ENCODE data around the gene SYT10.

Gene SYT10

GRCh38 chr12:33455096-33455495 is 15.5 kb upstream of the SYT10 start:
- H3K4me3 ChIP-seq (ENCODE audit: low read depth, low read length): no peak overlapping the region
- in situ Hi-C loops (cut with HindIII; ENCODE audit: low sequenced_read_pairs): no loop called here
- DNase-seq (ENCODE audit: low read depth): no peak
- TF ChIP-seq, protein P1, sequence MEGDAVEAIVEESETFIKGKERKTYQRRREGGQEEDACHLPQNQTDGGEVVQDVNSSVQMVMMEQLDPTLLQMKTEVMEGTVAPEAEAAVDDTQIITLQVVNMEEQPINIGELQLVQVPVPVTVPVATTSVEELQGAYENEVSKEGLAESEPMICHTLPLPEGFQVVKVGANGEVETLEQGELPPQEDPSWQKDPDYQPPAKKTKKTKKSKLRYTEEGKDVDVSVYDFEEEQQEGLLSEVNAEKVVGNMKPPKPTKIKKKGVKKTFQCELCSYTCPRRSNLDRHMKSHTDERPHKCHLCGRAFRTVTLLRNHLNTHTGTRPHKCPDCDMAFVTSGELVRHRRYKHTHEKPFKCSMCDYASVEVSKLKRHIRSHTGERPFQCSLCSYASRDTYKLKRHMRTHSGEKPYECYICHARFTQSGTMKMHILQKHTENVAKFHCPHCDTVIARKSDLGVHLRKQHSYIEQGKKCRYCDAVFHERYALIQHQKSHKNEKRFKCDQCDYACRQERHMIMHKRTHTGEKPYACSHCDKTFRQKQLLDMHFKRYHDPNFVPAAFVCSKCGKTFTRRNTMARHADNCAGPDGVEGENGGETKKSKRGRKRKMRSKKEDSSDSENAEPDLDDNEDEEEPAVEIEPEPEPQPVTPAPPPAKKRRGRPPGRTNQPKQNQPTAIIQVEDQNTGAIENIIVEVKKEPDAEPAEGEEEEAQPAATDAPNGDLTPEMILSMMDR (IDR thresholded peaks at IDR 0.05; ENCODE audit: low read depth, low read length, missing control alignments): no peak

DNA sequence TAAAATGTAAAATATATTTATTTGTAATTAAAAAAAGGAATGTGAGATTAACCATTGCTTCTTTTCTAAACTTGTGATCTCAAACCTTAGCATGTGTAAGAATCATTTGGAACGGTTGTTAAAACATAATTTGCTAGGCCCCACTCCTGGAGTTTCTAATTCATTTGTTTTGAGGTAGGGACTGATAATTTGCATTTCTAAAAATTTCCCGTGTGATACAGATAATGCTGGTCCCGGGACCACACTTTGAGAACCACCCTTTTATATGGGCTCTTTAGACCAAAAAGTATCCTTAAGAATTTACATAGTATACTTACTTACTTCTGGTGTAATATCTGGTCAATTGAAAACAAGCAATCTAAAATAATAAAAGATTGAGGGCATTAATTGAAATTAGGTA is 10.9 kb upstream of the SYT10 start:
- TF ChIP-seq, protein P1 (IDR thresholded peaks at IDR 0.05; ENCODE audit: low read depth, low read length, missing control alignments): no peak
- no peak overlapping the region for H3K4me3 ChIP-seq (ENCODE audit: low read depth, low read length)
- in situ Hi-C loops (cut with HindIII; ENCODE audit: low sequenced_read_pairs): no loop called here
- DNase-seq (ENCODE audit: low read depth): no peak

DNA sequence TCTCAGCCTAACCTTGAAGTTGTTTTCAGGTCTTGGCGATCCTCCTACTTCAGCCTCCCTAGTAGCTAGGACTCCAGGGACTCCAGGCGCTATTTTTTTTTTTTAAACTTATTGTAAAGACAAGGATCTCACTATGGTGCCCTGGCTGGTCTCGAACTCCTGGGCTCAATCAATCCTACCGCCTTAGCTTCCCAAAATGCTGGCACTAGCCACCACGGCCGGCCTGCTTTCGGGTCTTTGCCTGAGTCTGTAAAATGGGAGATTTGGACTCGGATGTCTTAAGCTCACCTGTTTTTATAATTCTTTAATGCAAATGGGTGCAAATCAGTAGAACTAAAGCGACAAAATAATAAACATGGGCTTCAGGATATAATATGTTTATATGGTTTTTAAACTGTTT is 858 bp upstream of the SYT10 start:
- H3K4me3 ChIP-seq (ENCODE audit: low read depth, low read length): no peak overlapping the region
- in situ Hi-C loops (cut with HindIII; ENCODE audit: low sequenced_read_pairs): no loop called here
- TF ChIP-seq, protein P1 (IDR thresholded peaks at IDR 0.05; ENCODE audit: low read depth, low read length, missing control alignments): no peak
- no peak for DNase-seq (ENCODE audit: low read depth)

DNA sequence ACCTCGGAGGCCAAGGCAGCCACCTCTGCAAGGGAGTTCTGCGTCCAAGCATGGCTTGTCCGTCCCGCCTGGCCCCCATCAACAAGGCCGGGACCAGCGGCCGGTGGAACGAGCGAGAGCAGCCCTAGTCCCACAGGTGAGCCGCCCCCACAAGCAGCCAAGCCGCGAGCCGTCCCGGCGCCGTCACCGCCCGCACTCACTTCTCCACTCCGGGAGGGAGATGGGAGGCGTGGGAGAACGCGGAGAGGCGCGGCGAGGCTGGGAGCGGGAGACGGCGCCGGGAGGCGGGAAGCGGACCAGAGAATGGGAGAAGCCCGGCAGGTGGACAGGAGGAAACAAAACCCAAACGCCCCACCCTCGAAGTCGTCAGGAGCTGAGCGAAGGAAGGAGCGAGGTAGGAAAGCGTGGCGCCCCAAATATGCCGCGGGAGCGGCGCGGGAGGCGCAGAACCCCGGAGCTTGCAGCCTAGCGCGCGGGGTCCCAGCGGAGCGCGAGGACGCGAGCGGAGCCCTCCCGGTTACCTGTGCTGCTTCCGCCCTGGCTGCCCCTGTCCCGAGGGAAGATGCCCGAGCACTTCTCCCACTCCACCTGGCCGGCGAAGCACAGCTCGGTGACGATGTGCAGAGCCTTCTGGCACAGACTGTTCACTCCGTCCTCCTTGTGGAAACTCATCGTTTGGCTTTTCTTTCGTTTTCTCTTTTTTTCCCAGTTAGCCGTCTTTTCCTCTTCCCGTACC is 600 bp downstream of the SYT10 start:
- no peak for DNase-seq (ENCODE audit: low read depth)
- TF ChIP-seq, protein P1 (IDR thresholded peaks at IDR 0.05; ENCODE audit: low read depth, low read length, missing control alignments): no peak
- in situ Hi-C loops (cut with HindIII; ENCODE audit: low sequenced_read_pairs): no loop called here
- peak overlapping the region; percentile 47 for H3K4me3 ChIP-seq (ENCODE audit: low read depth, low read length)

DNA sequence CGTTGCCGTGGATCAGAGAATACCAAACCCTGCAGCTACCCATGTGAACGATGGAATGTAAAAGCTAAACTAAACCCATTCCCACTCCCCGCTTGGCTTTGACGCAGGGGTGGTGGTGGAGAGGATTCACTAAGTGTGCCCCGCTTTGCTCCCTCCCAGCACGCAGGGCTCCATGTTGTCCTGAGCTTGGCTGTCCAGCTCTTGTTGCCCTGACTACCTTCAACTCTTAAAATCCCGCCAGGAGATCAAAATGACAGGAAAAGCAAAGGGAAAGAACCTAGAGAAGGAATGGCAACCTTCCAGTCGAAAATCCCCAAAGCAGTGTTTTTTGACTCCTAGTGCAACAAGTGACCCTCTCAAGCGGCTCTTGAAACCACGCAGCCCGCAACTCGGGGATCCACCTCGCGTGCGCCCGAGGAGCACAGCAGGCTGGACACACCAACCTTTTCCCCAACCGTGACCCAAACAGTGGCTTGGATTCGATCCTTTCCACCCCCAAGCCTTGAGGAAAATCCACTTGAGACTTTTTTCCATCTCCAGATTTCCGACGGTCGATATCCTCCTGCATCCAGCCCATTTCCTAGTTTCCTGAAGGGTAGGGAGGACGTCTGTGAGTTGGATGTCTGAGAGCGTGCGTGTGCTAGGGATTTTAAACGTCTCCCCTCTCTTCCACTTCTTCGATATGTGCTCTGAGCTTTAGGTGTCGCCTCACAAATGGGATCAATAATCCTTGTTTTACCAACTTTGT is 1.4 kb downstream of the SYT10 start:
- TF ChIP-seq, protein P1 (IDR thresholded peaks at IDR 0.05; ENCODE audit: low read depth, low read length, missing control alignments): no peak

DNA sequence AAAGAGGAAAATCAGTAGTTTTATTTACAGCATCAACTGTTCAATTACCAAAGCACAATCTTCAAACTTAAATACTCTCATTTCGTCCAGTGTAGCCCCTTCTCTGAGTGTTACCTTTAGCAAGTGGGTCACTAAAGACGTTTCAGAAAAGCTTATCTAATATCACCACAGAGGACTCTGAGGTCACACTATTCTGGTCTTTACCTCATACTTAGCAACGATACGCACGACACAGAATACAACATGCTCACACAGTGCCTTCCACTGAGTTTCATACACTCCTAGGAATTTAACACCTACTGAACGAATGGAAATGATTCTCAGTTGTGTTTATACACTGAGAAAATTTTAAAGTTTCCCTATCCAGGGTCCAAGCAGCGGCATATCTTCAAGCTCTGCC is 2.0 kb downstream of the SYT10 start:
- in situ Hi-C loops (cut with HindIII; ENCODE audit: low sequenced_read_pairs): no loop called here
- no peak for DNase-seq (ENCODE audit: low read depth)
- TF ChIP-seq, protein P1 (IDR thresholded peaks at IDR 0.05; ENCODE audit: low read depth, low read length, missing control alignments): no peak
- no peak overlapping the region for H3K4me3 ChIP-seq (ENCODE audit: low read depth, low read length)

More for the DNA sequence above, 1.4 kb downstream of the SYT10 start:
- no peak for DNase-seq (ENCODE audit: low read depth)
- in situ Hi-C loops (cut with HindIII; ENCODE audit: low sequenced_read_pairs): no loop called here
- no peak overlapping the region for H3K4me3 ChIP-seq (ENCODE audit: low read depth, low read length)
